ENCODE data around the gene SEMA5A. TPM values are rescaled to one million over a fixed set of nuclear protein-coding genes. Genes with fewer than 3 reads are reported as not detected.

Gene SEMA5A
- total and polyA plus RNA-seq, 2 of the 8 experiments (the other 6 are each of a cell fraction or from before 2014, with no cell fraction given) = 5.3 to 8.9 TPM

- no peak overlapping the region for H2BK20ac ChIP-seq (ENCODE audit: low read length)
- H3K23ac ChIP-seq (ENCODE audit: insufficient read length) = no peak overlapping the region
- H3K79me2 ChIP-seq (ENCODE audit: control insufficient read depth in 1 of 2, insufficient read depth in 2 of 2, low read length in 2 of 2) = no peaks in the 10 kb centered on the region
- no peak overlapping the region for H3K4ac ChIP-seq (replicated peaks; ENCODE audit: insufficient read length, low read depth, low read length)
- H2BK12ac ChIP-seq (ENCODE audit: low read depth, low read length) = no peak overlapping the region
- H4K5ac ChIP-seq (ENCODE audit: insufficient read length, low read depth, low read length) = no peak overlapping the region
- H3K23me2 ChIP-seq (ENCODE audit: low read depth, low read length) = no peaks in the 10 kb centered on the region
- no peaks in the 10 kb centered on the region for H3K9me3 ChIP-seq (ENCODE audit: insufficient read depth in 2 of 2, low read depth in 1 of 2, low read length in 1 of 2)
- no peak overlapping the region for H2AFZ ChIP-seq (ENCODE audit: low read length)
- no peaks in the 10 kb centered on the region for H3K4me1 ChIP-seq (replicated peaks in 1 of 4; ENCODE audit: control insufficient read depth in 3 of 4, insufficient read depth in 4 of 4, low read length in 3 of 4)
- H4K20me1 ChIP-seq (replicated peaks in 1 of 2; ENCODE audit: control insufficient read depth in 1 of 2, insufficient read depth in 2 of 2, low read length in 2 of 2) = no peaks in the 10 kb centered on the region
- no peak overlapping the region for H3K27ac ChIP-seq (ENCODE audit: low read depth, low read length)
- H3K36me3 ChIP-seq (ENCODE audit: control insufficient read depth in 2 of 4, insufficient read depth in 4 of 4, low read length in 3 of 4) = no peaks in the 10 kb centered on the region
- no peak overlapping the region for H4K91ac ChIP-seq (replicated peaks; ENCODE audit: insufficient read length, low read length)
- H3K18ac ChIP-seq (ENCODE audit: extremely low read depth, low read length) = no peak overlapping the region
- H3K9ac ChIP-seq (replicated peaks in 1 of 4; ENCODE audit: extremely low read depth in 1 of 4, low read depth in 3 of 4, low read length in 3 of 4) = no peak overlapping the region
- no peak overlapping the region for H3K56ac ChIP-seq (replicated peaks; ENCODE audit: insufficient read length, low read depth, low read length)
- TF ChIP-seq HDAC2 (IDR thresholded peaks at IDR 0.05; ENCODE audit: borderline replicate concordance in 1 of 2, low read depth in 2 of 2, low read length in 2 of 2) = no peak
- no peak overlapping the region for H2AK5ac ChIP-seq (ENCODE audit: low read depth, low read length)
- no peak for FAIRE-seq
- no peak overlapping the region for H3K14ac ChIP-seq (ENCODE audit: insufficient read length)
- no peaks in the 10 kb centered on the region for H3K27me3 ChIP-seq (replicated peaks in 1 of 4; ENCODE audit: control insufficient read depth in 3 of 4, extremely low read depth in 1 of 4, insufficient read depth in 3 of 4, low read length in 3 of 4)
- ChIA-PET CTCF (ENCODE audit: partially characterized antibody) (no interaction called here), POLR2A (ENCODE audit: partially characterized antibody) (no interaction called here)
- WGBS, 2 experiments (ENCODE audit: extremely low coverage in 1 of 2, insufficient coverage in 1 of 2, insufficient read length in 1 of 2, insufficient replicate concordance in 2 of 2, low coverage in 1 of 2, low lambda C conversion rate in 2 of 2, missing lambda C conversion rate in 1 of 2) = 100% methylated on average over 5 of the region's 5 CpGs; no CpG with 5 or more reads in 1 of the 2 experiments
- H4K8ac ChIP-seq (ENCODE audit: extremely low read depth, insufficient read depth, low read length) = no peak overlapping the region
- H2BK120ac ChIP-seq (replicated peaks; ENCODE audit: low read depth, low read length) = no peak overlapping the region
- no peaks in the 10 kb centered on the region for H3K79me1 ChIP-seq (ENCODE audit: low read depth, low read length)
- no peak overlapping the region for H2BK15ac ChIP-seq (ENCODE audit: low read length)
- no peak overlapping the region for H3K4me2 ChIP-seq (ENCODE audit: insufficient read depth in 1 of 2, low read depth in 2 of 2, low read length in 2 of 2)
- H3K4me3 ChIP-seq (ENCODE audit: extremely low read depth in 1 of 4, insufficient read depth in 2 of 4, low read depth in 3 of 4, low read length in 4 of 4) = no peak overlapping the region
- DNase-seq (ENCODE audit: low read depth in 1 of 2, low spot score in 2 of 2) = no peak
- H2BK5ac ChIP-seq (ENCODE audit: low read depth, low read length) = no peak overlapping the region
These were observed 358.3 kb downstream of the SEMA5A start for GRCh38 chr5:9187614-9188013.

Data from H1 (cell line).